Stimulated activated memory B cell treated with anti-CD40 and anti-IgM and Interleukin-4, amounts not matched to agents 10 μg/mL and 1 μg/mL and 100 μg/mL, for 72 hours (primary cell): ENCODE results near the gene MTF1.

Experiments
- ATAC-seq: fragments of 150-1000 bp; cut with Tn5 transposase; 2 replicates; pipeline ENCODE4 v1.10.0; 2021
- H3K27ac Mint-ChIP-seq: one replicate; pipeline ENCODE4 v1.8.0; 2022; ENCODE audit warnings: mild to moderate bottlenecking, mixed read lengths
- H3K27me3 Mint-ChIP-seq: one replicate; pipeline ENCODE4 v1.8.0; 2022; ENCODE audit warnings: mixed read lengths
- H3K36me3 Mint-ChIP-seq: one replicate; pipeline ENCODE4 v1.8.0; 2022; ENCODE audit warnings: mixed read lengths
- H3K4me1 Mint-ChIP-seq: one replicate; pipeline ENCODE4 v1.8.0; 2022; ENCODE audit warnings: mixed read lengths
- H3K4me3 Mint-ChIP-seq: one replicate; pipeline ENCODE4 v1.8.0; 2022; ENCODE audit warnings: mild to moderate bottlenecking, moderate library complexity, mixed read lengths
- H3K9me3 Mint-ChIP-seq: one replicate; pipeline ENCODE4 v1.8.0; 2022; ENCODE audit warnings: mixed read lengths

MTF1 gene

DNA sequence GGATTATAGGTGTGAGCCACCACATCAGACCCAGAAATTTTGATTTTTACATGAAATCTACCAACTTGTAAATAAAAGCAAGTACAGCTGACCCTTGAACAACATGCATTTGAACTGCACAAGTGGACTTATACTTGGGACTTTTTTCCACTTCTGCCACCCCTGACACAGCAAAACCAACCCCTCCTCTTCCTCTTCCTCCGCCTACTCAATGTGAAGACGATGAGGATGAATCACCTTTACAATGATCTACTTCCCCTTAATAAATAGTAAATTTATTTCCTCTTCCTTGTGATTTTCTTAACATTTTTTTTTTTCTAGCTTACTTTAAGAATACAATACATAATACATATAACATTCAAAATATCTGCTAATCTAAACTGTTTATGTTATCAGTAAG lies 33.9 kb downstream of the MTF1 start:
- Mint-ChIP-seq H3K36me3 (peaks cover 64% of the 10 kb centered on the region), H3K27me3 (no peaks in the 10 kb centered on the region), H3K9me3 (no peaks in the 10 kb centered on the region), H3K27ac (peak overlapping the region; percentile 66), H3K4me3 (no peak overlapping the region), H3K4me1 (peaks cover 17% of the 10 kb centered on the region)
- ATAC-seq: no peak

DNA sequence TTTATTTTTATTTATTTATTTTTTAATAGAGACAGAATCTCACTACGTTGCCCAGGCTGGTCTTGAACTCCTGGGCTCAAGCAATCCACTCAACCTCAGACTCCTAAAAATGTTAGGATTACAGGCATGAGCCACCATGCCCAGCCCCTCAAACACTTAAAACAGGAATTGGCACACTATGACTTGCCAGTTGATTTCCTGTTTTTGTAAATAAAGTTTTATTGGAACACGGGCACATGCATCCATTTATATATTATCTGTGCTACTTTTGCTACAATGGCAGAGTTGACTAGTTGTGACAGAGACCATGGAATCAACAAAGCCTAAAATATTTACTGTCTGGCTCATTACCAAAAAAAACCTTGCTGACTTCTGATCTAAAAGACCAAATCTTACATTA lies 35.4 kb downstream of the MTF1 start:
- Mint-ChIP-seq H3K27ac (no peak overlapping the region), H3K9me3 (no peaks in the 10 kb centered on the region), H3K4me1 (peaks cover 27% of the 10 kb centered on the region), H3K4me3 (no peak overlapping the region), H3K36me3 (peaks cover 63% of the 10 kb centered on the region), H3K27me3 (no peaks in the 10 kb centered on the region)
- ATAC-seq: no peak

DNA sequence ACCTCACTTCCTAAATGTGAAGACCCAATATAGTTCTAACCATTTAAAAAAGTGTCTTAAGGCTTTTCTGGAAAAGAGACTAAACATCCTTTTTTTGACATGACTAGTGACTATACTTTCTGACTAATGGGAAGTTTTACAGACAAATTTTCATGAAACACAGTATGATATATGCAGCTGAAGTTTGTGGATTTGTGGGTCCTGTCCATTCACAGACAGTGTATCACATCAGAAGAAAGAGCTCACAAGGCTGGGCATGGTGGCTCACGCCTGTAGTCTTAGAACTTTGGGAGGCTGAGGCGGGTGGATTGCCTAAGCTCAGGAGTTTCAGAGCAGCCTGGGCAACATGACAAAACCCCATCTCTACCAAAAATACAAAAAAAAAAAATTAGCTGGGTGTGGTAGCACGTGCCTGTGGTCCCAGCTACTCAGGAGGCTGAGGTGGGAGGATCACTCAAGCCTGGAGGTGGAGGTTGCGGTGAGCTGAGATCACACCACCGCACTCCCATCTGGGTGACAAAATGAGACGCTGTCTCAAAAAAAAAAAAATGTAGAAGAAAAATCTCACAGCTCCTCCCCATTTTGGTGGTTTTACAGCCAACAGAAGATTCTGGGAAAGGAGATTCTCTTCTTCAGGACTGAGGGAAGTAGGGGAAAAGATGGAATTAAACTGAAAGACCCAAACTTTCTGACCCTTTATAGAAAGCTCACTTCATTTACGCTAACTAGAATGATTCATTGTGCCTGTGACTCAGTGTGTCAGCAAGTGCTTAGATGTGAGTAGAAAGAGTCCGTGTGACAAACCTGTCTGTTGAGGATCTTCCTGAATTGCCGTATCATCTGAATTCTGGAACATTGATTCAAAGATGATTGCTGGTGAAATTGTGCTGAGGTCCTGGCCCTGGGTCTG lies 36.2 kb downstream of the MTF1 start:
- Mint-ChIP-seq H3K36me3 (peaks cover 62% of the 10 kb centered on the region), H3K4me3 (no peak overlapping the region), H3K9me3 (no peaks in the 10 kb centered on the region), H3K27ac (no peak overlapping the region), H3K4me1 (peaks cover 27% of the 10 kb centered on the region), H3K27me3 (no peaks in the 10 kb centered on the region)
- ATAC-seq: no peak

DNA sequence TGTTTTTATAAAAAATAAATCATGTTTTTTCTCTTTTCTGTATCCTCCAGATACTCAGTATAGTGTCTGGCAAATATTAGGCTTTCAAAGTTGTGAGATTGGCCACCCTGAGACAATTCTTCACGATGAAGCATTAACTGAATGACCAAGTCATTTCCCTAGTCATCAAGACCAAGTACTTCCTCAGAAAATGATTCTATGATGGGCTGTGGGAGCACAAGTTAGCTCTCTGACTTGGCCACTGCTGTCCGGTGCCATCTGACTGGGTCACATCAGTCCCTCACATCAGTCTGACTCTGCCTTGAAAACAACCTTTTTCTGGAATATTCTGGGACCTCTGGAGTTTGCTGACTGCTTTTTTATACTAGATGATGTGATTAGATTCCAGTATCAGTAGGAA lies 37.9 kb downstream of the MTF1 start:
- Mint-ChIP-seq H3K27me3 (no peaks in the 10 kb centered on the region), H3K4me1 (peaks cover 27% of the 10 kb centered on the region), H3K4me3 (no peak overlapping the region), H3K9me3 (no peaks in the 10 kb centered on the region), H3K36me3 (peaks cover 60% of the 10 kb centered on the region), H3K27ac (no peak overlapping the region)
- ATAC-seq: no peak

DNA sequence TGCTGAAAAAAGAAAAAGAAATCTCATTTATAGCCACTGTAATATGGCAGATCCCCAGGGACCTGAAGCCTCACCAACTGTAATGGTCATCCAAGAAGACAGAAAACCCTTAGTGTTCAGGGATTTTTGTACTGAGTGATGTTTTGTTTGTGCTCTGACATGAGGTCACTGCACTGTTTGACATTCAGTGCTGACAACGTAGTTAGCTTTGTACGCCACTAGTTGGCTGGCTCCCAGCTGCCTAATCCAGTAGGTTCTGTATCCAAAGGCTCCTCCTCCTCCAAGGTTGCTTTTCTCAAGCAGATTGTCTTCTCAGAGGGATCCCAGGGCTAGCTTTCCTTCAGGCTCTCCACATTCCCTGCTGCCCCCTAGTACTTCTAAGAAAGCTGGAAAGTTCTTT lies 41.9 kb downstream of the MTF1 start:
- peaks cover 56% of the 10 kb centered on the region for H3K36me3 Mint-ChIP-seq
- H3K27ac Mint-ChIP-seq: peak overlapping the region; percentile 46
- H3K4me1 Mint-ChIP-seq: peaks cover 14% of the 10 kb centered on the region
- no peaks in the 10 kb centered on the region for H3K27me3 Mint-ChIP-seq
- no peak overlapping the region for H3K4me3 Mint-ChIP-seq
- no peak for ATAC-seq
- no peaks in the 10 kb centered on the region for H3K9me3 Mint-ChIP-seq

DNA sequence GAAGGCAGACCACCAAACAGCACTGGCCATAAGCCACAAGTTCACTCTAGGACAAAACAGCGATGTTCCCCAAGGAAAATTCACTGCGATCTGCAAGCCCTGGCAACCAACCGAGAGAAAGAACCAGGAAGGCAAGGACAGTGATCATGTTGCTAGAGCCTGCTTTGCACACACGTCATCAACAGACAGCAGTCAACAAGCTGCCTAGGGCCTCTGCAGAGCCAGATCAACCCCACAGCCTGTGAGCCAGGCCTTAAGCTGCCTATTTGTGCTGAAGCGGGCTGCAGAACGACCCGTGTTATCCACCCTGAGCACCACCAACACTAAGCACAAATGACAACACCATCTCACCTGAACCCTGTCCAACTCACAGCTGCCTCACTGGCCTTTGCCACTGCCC lies 45.1 kb downstream of the MTF1 start:
- H3K36me3 Mint-ChIP-seq: peaks cover 35% of the 10 kb centered on the region
- no peak for ATAC-seq
- peaks cover 25% of the 10 kb centered on the region for H3K4me1 Mint-ChIP-seq
- H3K27me3 Mint-ChIP-seq: no peaks in the 10 kb centered on the region
- no peak overlapping the region for H3K27ac Mint-ChIP-seq
- no peak overlapping the region for H3K4me3 Mint-ChIP-seq
- H3K9me3 Mint-ChIP-seq: no peaks in the 10 kb centered on the region

DNA sequence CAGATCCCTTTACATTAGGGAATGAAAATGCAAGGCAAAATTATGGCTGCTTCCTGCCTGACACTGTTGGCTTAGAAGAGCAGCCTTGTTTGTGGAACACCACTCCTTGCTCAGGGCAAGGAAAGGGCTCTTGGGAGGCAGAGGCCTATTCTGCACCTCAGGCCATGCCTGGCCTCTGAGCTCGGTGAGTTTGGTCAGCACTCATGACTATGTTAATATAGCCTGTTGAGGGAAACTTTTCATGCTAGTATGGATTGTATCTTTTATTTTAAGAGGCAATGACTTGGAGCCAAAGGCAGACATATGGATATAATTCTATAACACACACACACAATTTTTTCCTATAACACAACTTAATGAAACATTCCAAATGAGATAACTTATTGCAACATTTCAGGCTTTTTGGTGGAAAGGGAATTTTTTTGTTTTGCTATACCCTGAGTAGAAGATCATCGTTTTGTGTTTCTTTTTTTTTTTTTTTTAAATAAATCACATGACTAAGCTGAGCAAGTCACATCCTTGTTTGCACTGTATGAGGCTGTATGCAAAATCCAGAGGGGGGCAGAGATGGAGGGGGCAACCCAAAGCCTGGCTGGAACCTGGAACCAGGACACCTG lies 45.8 kb downstream of the MTF1 start:
- no peak overlapping the region for H3K4me3 Mint-ChIP-seq
- H3K36me3 Mint-ChIP-seq: peaks cover 39% of the 10 kb centered on the region
- ATAC-seq: no peak
- no peaks in the 10 kb centered on the region for H3K27me3 Mint-ChIP-seq
- peaks cover 31% of the 10 kb centered on the region for H3K4me1 Mint-ChIP-seq
- no peaks in the 10 kb centered on the region for H3K9me3 Mint-ChIP-seq
- H3K27ac Mint-ChIP-seq: no peak overlapping the region

DNA sequence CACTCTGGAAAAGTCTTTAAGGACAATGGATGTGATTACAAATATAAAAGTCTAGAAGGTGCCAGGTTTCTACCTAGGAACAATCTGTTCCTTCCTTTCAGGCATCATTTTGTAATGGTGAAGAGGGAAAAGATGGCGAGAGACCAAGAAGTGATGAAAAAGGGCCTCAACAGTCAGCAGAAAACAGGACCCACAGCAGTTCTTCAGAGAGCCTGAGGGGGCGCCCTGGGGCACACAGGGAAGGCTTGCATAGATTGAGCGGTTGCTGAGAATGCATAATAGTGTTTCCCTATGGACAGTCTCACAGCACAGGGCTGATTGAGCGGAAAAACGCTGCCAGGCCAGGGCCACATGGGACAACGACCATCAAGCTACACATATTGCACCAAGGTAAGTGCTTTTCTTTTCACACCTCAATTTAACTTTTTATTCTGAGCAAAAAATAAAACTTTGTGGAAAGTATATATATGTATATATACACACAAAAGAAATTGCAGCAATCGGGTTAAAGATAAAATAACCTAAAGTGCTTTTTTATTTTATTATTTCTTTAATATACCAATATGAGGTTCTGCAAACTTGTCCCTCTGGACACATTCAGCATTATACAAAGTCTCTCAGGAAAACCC lies 48.3 kb downstream of the MTF1 start:
- no peak for ATAC-seq
- Mint-ChIP-seq H3K27me3 (no peaks in the 10 kb centered on the region), H3K27ac (peak overlapping the region; percentile 53), H3K9me3 (no peaks in the 10 kb centered on the region), H3K4me1 (peaks cover 37% of the 10 kb centered on the region), H3K4me3 (no peak overlapping the region), H3K36me3 (peaks cover 28% of the 10 kb centered on the region)

DNA sequence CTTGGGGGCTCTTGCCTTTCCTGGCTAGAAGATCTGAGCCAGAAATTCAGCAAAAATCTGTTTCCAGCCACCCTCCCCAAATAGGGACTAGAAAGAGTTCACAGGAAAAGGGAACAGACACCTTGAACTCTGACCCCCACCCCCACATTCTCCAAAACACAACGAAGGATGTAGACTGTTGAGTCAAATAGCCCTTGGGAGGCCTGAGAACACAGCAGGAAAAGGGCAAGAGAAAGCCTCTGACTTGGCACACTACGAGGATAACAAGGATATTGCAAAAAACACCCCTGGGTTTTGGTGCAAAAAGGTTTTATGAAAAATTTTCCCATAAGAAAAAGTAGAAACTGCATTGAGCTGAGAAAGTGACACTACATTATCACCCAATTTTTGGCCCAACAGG lies 49.5 kb downstream of the MTF1 start:
- no peak overlapping the region for H3K4me3 Mint-ChIP-seq
- no peak for ATAC-seq
- H3K36me3 Mint-ChIP-seq: peaks cover 20% of the 10 kb centered on the region
- H3K4me1 Mint-ChIP-seq: peaks cover 37% of the 10 kb centered on the region
- no peaks in the 10 kb centered on the region for H3K27me3 Mint-ChIP-seq
- peak overlapping the region; percentile 53 for H3K27ac Mint-ChIP-seq
- H3K9me3 Mint-ChIP-seq: no peaks in the 10 kb centered on the region

DNA sequence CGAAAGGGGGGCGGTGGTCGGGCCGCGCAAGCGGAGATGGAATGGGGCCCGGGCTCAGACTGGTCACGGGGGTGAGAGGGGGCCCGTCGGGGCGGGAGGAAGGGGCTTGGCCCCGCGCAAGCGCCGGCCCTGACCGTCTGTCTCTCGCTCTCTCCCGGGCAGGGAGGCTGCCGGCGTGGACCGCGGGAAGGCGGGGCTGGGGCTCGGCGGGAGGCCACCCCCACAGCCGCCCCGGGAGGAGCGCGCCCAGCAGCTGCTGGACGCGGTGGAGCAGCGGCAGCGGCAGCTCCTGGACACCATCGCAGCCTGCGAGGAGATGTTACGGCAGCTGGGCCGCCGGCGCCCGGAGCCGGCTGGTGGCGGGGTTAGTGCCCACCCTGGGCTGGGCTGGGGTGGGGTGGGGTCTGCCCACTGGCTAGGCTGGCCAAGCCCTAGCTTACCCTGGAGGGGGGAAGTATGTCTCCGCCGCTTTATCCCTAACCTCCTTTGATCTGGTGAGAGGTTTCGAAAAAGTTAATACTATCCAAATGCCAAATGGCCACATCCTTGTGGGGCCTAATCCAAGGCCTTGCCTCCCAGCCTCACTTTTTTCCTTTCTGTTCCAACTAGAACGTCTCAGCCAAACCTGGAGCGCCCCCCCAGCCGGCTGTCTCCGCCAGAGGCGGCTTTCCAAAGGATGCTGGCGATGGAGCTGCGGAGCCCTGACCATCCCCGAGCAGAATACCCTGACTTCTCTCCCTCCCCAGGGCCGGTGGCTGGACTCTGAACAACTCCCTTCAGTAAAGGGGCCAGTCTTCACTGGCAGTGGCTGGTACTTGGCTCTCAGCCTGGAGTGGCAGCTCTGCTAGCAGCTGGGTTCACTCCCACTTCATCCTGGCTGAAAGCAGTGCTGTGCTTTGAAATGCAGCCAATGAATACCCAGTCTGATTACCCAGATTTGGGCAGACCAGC lies 50.7 kb downstream of the MTF1 start:
- Mint-ChIP-seq H3K27ac (peak overlapping the region; percentile 88), H3K36me3 (peaks cover 21% of the 10 kb centered on the region), H3K4me1 (peaks cover 43% of the 10 kb centered on the region), H3K9me3 (no peaks in the 10 kb centered on the region), H3K4me3 (peak overlapping the region; percentile 87), H3K27me3 (no peaks in the 10 kb centered on the region)
- ATAC-seq: peak; percentile 77

DNA sequence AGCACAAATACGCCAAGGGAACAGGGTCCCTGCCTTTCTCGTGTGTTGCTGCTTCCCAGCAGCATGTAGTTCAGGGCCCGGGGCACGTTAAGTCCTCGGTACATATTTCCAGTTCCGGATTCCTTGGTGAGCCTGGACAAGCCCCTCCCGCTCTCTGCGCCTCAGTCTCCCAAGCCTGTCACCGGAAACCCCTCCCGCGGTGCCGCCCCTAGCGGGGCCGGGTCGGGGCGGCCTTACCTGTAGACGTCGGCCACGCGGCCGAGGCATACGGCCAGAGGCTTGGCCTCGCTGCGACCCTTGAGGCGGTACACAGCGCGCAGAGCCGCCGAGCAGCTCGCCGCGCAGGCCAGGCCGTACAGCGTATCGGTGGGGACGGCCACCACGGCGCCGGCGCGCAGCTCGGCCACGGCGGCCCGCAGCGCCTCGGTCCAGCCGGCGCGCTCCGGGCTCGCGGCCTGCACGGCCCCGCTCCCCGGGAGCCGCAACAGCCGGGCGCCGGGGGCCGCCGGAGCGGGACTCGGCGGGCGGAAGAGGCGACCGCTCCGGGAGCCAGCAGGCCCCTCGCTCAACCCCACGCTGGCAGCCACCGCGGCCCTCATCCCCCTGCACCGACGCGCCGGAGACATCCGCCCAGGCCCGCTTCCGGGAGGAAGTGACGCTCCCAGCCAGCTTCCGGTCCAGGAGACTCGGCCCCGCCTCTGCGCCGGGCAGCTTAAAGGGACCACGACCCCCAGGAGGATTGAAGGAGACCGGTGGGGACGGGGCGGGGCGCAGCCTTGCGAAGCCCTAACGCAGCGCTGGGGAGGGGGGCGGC lies 51.6 kb downstream of the MTF1 start, which contains the start of the genes C1orf122 and YRDC:
Gene C1orf122, plus strand, starts transcription at position 236 of the 814 bp plus-strand sequence. CDS start 615 bp downstream, outside the sequence.
Gene YRDC, minus strand, starts transcription at position 654 of the 814 bp plus-strand sequence. Its CDS starts 28 bp downstream, at position 626.
- Mint-ChIP-seq H3K27ac (peak within 1 kb of the TSS; percentile 88), H3K36me3 (peaks cover 28% of the 10 kb centered on the region), H3K9me3 (no peaks in the 10 kb centered on the region), H3K4me1 (peaks cover 44% of the 10 kb centered on the region), H3K27me3 (no peaks in the 10 kb centered on the region), H3K4me3 (peak within 1 kb of the TSS; percentile 87)
- peak; percentile 96 for ATAC-seq

DNA sequence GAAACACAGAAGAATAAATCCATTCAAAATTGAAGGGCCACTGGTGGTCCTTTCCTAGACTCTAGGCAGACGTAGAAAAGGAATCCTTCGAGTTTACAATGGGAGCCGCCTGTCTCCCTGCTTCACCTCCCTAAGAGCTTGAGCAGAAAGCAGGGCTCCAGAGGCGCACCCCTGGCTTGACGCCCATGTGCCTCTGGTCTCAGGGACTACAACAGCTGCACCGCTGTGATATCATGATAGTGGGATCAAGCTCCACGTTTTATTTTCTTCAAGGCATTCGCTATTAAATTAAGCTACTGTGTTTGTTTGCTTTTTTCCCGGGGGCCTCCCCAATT lies 52.2 kb downstream of the MTF1 start:
- no peaks in the 10 kb centered on the region for H3K9me3 Mint-ChIP-seq
- no peaks in the 10 kb centered on the region for H3K27me3 Mint-ChIP-seq
- H3K27ac Mint-ChIP-seq: peak overlapping the region; percentile 88
- peak overlapping the region; percentile 85 for H3K4me3 Mint-ChIP-seq
- peaks cover 33% of the 10 kb centered on the region for H3K36me3 Mint-ChIP-seq
- no peak for ATAC-seq
- peaks cover 49% of the 10 kb centered on the region for H3K4me1 Mint-ChIP-seq

DNA sequence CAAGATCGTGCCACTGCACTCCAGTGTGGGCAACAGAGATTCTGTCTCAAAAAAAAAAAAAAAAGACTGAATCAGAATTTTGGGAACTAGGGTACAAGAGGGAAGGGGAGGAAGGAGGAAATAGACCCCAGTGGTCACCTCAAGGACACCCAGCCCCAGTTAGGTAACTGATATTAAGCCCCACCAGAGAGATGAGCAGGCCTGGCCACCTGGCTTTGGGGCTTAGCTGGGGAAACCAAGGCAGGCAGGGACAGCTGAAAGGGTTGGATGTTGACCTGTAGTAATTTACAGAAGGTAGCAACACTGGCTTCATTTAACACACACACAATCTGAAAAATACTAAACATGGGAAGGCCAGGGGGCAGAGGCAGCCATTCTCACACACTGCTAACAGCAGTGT lies 57.0 kb downstream of the MTF1 start:
- no peak for ATAC-seq
- Mint-ChIP-seq H3K9me3 (no peaks in the 10 kb centered on the region), H3K4me1 (peaks cover 18% of the 10 kb centered on the region), H3K36me3 (peaks cover 62% of the 10 kb centered on the region), H3K27ac (no peak overlapping the region), H3K4me3 (no peak overlapping the region), H3K27me3 (no peaks in the 10 kb centered on the region)

DNA sequence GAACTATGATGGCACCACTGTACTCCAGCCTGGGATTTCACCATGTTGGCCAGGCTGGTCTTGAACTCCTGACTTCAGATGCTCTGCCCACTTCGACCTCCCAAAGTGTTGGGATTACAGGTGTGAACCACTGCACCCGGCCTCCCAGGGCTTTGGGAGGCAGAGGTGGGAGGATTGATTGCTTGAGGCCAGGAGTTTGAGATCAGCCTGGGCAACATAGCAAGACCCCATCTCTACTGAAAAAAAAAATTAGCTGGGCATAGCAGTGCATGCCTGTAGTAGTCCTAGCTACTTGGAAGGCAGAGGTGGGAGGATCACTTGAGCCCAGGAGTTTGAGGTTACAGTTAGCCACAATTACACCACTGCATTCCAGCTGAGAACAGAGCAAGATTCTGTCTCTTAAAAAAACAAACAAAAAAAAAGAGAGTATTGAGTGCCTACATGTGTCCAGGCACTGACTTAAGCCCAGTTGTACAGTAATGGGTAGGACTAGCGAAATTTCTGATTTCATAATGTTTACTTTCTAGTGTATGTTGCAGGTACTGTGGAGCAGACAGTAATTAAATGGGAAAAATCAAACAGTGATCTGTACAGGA lies 61.5 kb downstream of the MTF1 start:
- Mint-ChIP-seq H3K27ac (peak overlapping the region; percentile 50), H3K36me3 (peaks cover 40% of the 10 kb centered on the region), H3K4me1 (peaks cover 32% of the 10 kb centered on the region), H3K27me3 (no peaks in the 10 kb centered on the region), H3K9me3 (no peaks in the 10 kb centered on the region), H3K4me3 (no peak overlapping the region)
- ATAC-seq: no peak
